ENCODE data around the gene TSPAN19. TPM values are rescaled to one million over a fixed set of nuclear protein-coding genes. Genes with fewer than 3 reads are reported as not detected.

TSPAN19 gene
- total and polyA plus RNA-seq, 4 experiments from 2014 or later: not detected

- Mint-ChIP-seq H3K4me3 (no peak overlapping the region), H3K27me3 (peaks cover 0 to 1% of the 10 kb centered on the region in 2 donors), H3K4me1 (no peaks in the 10 kb centered on the region), H3K27ac (no peak overlapping the region), H3K9me3 (peaks cover 0 to 2% (median 0%) of the 10 kb centered on the region in 8 donors), H3K36me3 (no peaks in the 10 kb centered on the region)
- Histone ChIP-seq H3K36me3 (ENCODE audit: insufficient read depth, low read length) (no peaks in the 10 kb centered on the region), H3K9me3 (ENCODE audit: control insufficient read depth in 1 of 2, low read length in 2 of 2) (no peaks in the 10 kb centered on the region), H3K4me3 (ENCODE audit: low read length in 2 of 2) (no peak overlapping the region), H3K27me3 (ENCODE audit: insufficient read depth, low read length) (no peaks in the 10 kb centered on the region), H3K27ac (ENCODE audit: low read depth, low read length) (no peak overlapping the region), H3K4me1 (ENCODE audit: insufficient read depth, low read length) (no peaks in the 10 kb centered on the region)
- ChIA-PET POLR2A (ENCODE audit: partially characterized antibody) (no interaction called here), CTCF (ENCODE audit: partially characterized antibody) (interaction anchor here (0.8 to 2.8 kb wide), 2 partner anchors 12 to 186 kb away, joined by 3 to 9 read pairs; no protein-coding TSS in a partner anchor)
- intact Hi-C loops (cut with micrococcal nuclease): no loop called here
- no peak for DNase-seq
These were observed 22.3 kb upstream of the TSPAN19 start for GRCh38 chr12:85058339-85058738.

- no peaks in the 10 kb centered on the region for H3K4me1 Mint-ChIP-seq
- Histone ChIP-seq H3K36me3 (ENCODE audit: insufficient read depth, low read length) (no peaks in the 10 kb centered on the region), H3K27me3 (ENCODE audit: insufficient read depth, low read length) (no peaks in the 10 kb centered on the region), H3K4me3 (ENCODE audit: low read length in 2 of 2) (no peak overlapping the region), H3K9me3 (ENCODE audit: control insufficient read depth in 1 of 2, low read length in 2 of 2) (no peaks in the 10 kb centered on the region), H3K27ac (ENCODE audit: low read depth, low read length) (no peak overlapping the region), H3K4me1 (ENCODE audit: insufficient read depth, low read length) (no peaks in the 10 kb centered on the region)
- H3K4me3 Mint-ChIP-seq: no peak overlapping the region
- H3K9me3 Mint-ChIP-seq: peaks cover 0 to 2% (median 0%) of the 10 kb centered on the region in 8 donors
- no peaks in the 10 kb centered on the region for H3K36me3 Mint-ChIP-seq
- ChIA-PET POLR2A (ENCODE audit: partially characterized antibody) (no interaction called here), CTCF (ENCODE audit: partially characterized antibody) (interaction anchor here (0.8 to 2.8 kb wide), 6 partner anchors 13 to 185 kb away, joined by 3 to 9 read pairs (median 3); no protein-coding TSS in a partner anchor)
- peak in 2 of 5 donors; percentile 6 to 11 for DNase-seq
- H3K27me3 Mint-ChIP-seq: peaks cover 0 to 2% of the 10 kb centered on the region in 2 donors
- intact Hi-C loops (cut with micrococcal nuclease): loop anchor here (1.0 kb wide), 1 partner anchor 183 kb away; no protein-coding TSS in a partner anchor
- no peak overlapping the region for H3K27ac Mint-ChIP-seq
These were observed 21.4 kb upstream of the TSPAN19 start for GRCh38 chr12:85057370-85057963.

GRCh38 chr12:85043829-85044228 lies 7.8 kb upstream of the TSPAN19 start:
- DNase-seq: no peak
- intact Hi-C loops (cut with micrococcal nuclease): no loop called here
- no peaks in the 10 kb centered on the region for H3K4me1 ChIP-seq (ENCODE audit: insufficient read depth, low read length)
- H3K4me3 ChIP-seq (ENCODE audit: low read length in 2 of 2): no peak overlapping the region
- H3K27me3 Mint-ChIP-seq: peaks cover 0 to 3% of the 10 kb centered on the region in 2 donors
- H3K9me3 Mint-ChIP-seq: no peaks in the 10 kb centered on the region
- CTCF ChIA-PET (ENCODE audit: partially characterized antibody): interaction anchor here (0.9 to 1.1 kb wide), 2 partner anchors 13 to 14 kb away, joined by 3 read pairs; no protein-coding TSS in a partner anchor
- no peaks in the 10 kb centered on the region for H3K4me1 Mint-ChIP-seq
- no peaks in the 10 kb centered on the region for H3K36me3 ChIP-seq (ENCODE audit: insufficient read depth, low read length)
- no peak overlapping the region for H3K4me3 Mint-ChIP-seq
- H3K27me3 ChIP-seq (ENCODE audit: insufficient read depth, low read length): no peaks in the 10 kb centered on the region
- H3K36me3 Mint-ChIP-seq: no peaks in the 10 kb centered on the region
- no peak overlapping the region for H3K27ac Mint-ChIP-seq
- no peaks in the 10 kb centered on the region for H3K9me3 ChIP-seq (ENCODE audit: control insufficient read depth in 1 of 2, low read length in 2 of 2)
- H3K27ac ChIP-seq (ENCODE audit: low read depth, low read length): no peak overlapping the region
- POLR2A ChIA-PET (ENCODE audit: partially characterized antibody): no interaction called here

GRCh38 chr12:85041395-85041794 lies 5.3 kb upstream of the TSPAN19 start:
- H3K9me3 ChIP-seq (ENCODE audit: control insufficient read depth in 1 of 2, low read length in 2 of 2): no peaks in the 10 kb centered on the region
- no peak overlapping the region for H3K27ac ChIP-seq (ENCODE audit: low read depth, low read length)
- H3K36me3 ChIP-seq (ENCODE audit: insufficient read depth, low read length): no peaks in the 10 kb centered on the region
- Mint-ChIP-seq H3K27ac (no peak overlapping the region), H3K9me3 (no peaks in the 10 kb centered on the region), H3K4me1 (peaks cover 0 to 3% (median 0%) of the 10 kb centered on the region in 4 donors), H3K27me3 (peaks cover 0 to 1% of the 10 kb centered on the region in 2 donors), H3K36me3 (no peaks in the 10 kb centered on the region), H3K4me3 (no peak overlapping the region)
- no peaks in the 10 kb centered on the region for H3K4me1 ChIP-seq (ENCODE audit: insufficient read depth, low read length)
- no peaks in the 10 kb centered on the region for H3K27me3 ChIP-seq (ENCODE audit: insufficient read depth, low read length)
- ChIA-PET CTCF (ENCODE audit: partially characterized antibody) (no interaction called here), POLR2A (ENCODE audit: partially characterized antibody) (no interaction called here)
- no peak for DNase-seq
- intact Hi-C loops (cut with micrococcal nuclease): no loop called here
- no peak overlapping the region for H3K4me3 ChIP-seq (ENCODE audit: low read length in 2 of 2)

GRCh38 chr12:85036733-85037132 lies 656 bp upstream of the TSPAN19 start:
- peaks cover 0 to 2% of the 10 kb centered on the region in 2 donors for H3K27me3 Mint-ChIP-seq

GRCh38 chr12:85029456-85029855 lies 6.6 kb downstream of the TSPAN19 start:
- Mint-ChIP-seq H3K27me3 (peaks cover 0 to 1% of the 10 kb centered on the region in 2 donors), H3K36me3 (no peaks in the 10 kb centered on the region), H3K9me3 (no peaks in the 10 kb centered on the region), H3K4me1 (no peaks in the 10 kb centered on the region), H3K27ac (no peak overlapping the region), H3K4me3 (no peak overlapping the region)
- POLR2A ChIA-PET (ENCODE audit: partially characterized antibody): no interaction called here
- Histone ChIP-seq H3K27ac (ENCODE audit: low read depth, low read length) (no peak overlapping the region), H3K9me3 (ENCODE audit: control insufficient read depth in 1 of 2, low read length in 2 of 2) (no peaks in the 10 kb centered on the region), H3K36me3 (ENCODE audit: insufficient read depth, low read length) (no peaks in the 10 kb centered on the region), H3K4me3 (ENCODE audit: low read length in 2 of 2) (no peak overlapping the region), H3K27me3 (ENCODE audit: insufficient read depth, low read length) (no peaks in the 10 kb centered on the region), H3K4me1 (ENCODE audit: insufficient read depth, low read length) (no peaks in the 10 kb centered on the region)
- intact Hi-C loops (cut with micrococcal nuclease): loop anchor here (1.0 kb wide), 1 partner anchor 155 kb away; no protein-coding TSS in a partner anchor
- CTCF ChIA-PET (ENCODE audit: partially characterized antibody): interaction anchor here (1.0 to 1.5 kb wide), 4 partner anchors 14 to 157 kb away, joined by 3 to 5 read pairs (median 4); no protein-coding TSS in a partner anchor
- DNase-seq: peak in 1 of 5 donors; percentile 4

More at GRCh38 chr12:85036733-85037132, 656 bp upstream of the TSPAN19 start:
- Histone ChIP-seq H3K27ac (ENCODE audit: low read depth, low read length) (no peak overlapping the region), H3K27me3 (ENCODE audit: insufficient read depth, low read length) (no peaks in the 10 kb centered on the region), H3K4me1 (ENCODE audit: insufficient read depth, low read length) (no peaks in the 10 kb centered on the region), H3K9me3 (ENCODE audit: control insufficient read depth in 1 of 2, low read length in 2 of 2) (no peaks in the 10 kb centered on the region), H3K4me3 (ENCODE audit: low read length in 2 of 2) (no peak overlapping the region), H3K36me3 (ENCODE audit: insufficient read depth, low read length) (no peaks in the 10 kb centered on the region)
- no peaks in the 10 kb centered on the region for H3K36me3 Mint-ChIP-seq
- H3K9me3 Mint-ChIP-seq: no peaks in the 10 kb centered on the region
- H3K4me1 Mint-ChIP-seq: peaks cover 0 to 10% (median 2%) of the 10 kb centered on the region in 4 donors
- peak overlapping the region in 7 of 8 donors; percentile 62 to 80 (median 75) for H3K4me3 Mint-ChIP-seq
- no peak overlapping the region for H3K27ac Mint-ChIP-seq
- DNase-seq: peak in 1 of 5 donors; percentile 5
- POLR2A ChIA-PET (ENCODE audit: partially characterized antibody): no interaction called here
- intact Hi-C loops (cut with micrococcal nuclease): no loop called here
- CTCF ChIA-PET (ENCODE audit: partially characterized antibody): no interaction called here

- DNase-seq: no peak
- Histone ChIP-seq H3K27ac (ENCODE audit: low read depth, low read length) (no peak overlapping the region), H3K9me3 (ENCODE audit: control insufficient read depth in 1 of 2, low read length in 2 of 2) (no peaks in the 10 kb centered on the region), H3K4me3 (ENCODE audit: low read length in 2 of 2) (no peak overlapping the region), H3K36me3 (ENCODE audit: insufficient read depth, low read length) (no peaks in the 10 kb centered on the region), H3K4me1 (ENCODE audit: insufficient read depth, low read length) (no peaks in the 10 kb centered on the region), H3K27me3 (ENCODE audit: insufficient read depth, low read length) (no peaks in the 10 kb centered on the region)
- Mint-ChIP-seq H3K36me3 (no peaks in the 10 kb centered on the region), H3K9me3 (peaks cover 0 to 1% (median 0%) of the 10 kb centered on the region in 8 donors), H3K27me3 (peaks cover 0 to 1% of the 10 kb centered on the region in 2 donors), H3K4me3 (no peak overlapping the region), H3K27ac (no peak overlapping the region), H3K4me1 (no peaks in the 10 kb centered on the region)
- intact Hi-C loops (cut with micrococcal nuclease): no loop called here
- CTCF ChIA-PET (ENCODE audit: partially characterized antibody): no interaction called here
- POLR2A ChIA-PET (ENCODE audit: partially characterized antibody): no interaction called here
These were observed 18.0 kb downstream of the TSPAN19 start for GRCh38 chr12:85018098-85018497.

Measured in CD4-positive, alpha-beta memory T cell (primary cell).